ENCODE data around the gene ANXA6.

ANXA6 gene

DNA sequence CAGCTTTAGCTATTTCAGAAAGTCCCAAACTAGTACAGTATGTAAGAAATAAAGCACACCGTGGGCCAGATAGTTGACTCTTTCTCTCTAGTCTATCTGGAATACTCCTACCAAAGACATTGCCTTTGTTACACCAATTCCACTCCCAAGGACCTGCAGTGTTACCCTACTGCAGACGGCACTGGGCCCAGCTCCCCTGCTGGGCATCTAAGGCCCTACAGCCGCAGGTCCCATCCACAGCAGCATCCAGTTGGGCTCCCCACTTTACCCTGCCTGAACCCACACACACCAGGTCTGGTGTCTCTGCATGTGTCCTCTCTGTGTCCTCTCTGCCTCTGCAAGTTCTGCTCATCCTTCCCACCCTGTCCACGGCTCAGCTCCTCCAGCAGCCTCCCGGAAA lies 99.3 kb downstream of the ANXA6 start:
- DNase-seq, result no peak

DNA sequence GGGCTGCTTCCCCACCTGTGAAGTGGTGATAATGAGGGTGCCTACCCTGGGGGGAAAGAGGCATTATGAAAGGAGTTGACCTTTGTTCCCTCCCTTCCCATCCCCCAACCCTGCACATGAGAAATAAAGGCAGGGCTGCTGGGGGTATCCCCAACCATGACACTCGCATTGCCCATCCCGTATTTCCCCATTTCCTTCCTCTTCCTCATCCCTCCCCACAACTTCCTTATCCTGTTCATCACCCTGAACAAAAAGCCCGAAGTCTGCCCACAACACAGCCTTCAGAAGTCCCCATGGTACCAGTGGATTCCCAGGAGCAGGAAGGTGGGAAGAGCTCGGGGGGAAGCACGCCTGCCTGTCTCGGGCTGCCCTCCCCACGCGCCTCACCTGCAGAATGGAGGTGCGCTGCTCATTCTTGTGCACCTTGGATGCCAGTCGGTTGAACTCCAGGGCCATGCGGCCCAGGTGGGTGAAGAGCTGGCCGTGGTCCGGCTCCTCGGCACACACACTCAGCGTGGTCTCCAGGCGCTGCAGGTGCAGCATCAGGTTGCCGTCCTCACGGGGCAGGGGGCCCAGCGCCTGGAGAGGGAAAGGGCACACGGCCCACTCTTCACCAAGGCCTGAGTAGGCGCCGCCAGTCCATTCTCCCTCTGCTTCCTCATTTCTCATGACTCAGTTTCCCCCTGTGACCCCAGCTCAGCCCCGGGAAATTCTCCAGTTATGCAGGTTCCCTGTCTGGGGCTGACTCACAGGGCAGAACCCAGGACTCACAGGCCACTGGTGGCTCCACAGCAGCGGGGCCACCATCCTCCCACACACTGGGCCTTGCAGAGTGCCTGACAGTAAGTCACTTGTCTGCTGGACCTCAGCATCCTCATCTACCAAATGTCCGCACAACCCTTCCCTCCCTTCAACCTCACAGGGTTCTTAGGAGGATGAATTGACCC lies 100.9 kb downstream of the ANXA6 start:
- no peak for DNase-seq

DNA sequence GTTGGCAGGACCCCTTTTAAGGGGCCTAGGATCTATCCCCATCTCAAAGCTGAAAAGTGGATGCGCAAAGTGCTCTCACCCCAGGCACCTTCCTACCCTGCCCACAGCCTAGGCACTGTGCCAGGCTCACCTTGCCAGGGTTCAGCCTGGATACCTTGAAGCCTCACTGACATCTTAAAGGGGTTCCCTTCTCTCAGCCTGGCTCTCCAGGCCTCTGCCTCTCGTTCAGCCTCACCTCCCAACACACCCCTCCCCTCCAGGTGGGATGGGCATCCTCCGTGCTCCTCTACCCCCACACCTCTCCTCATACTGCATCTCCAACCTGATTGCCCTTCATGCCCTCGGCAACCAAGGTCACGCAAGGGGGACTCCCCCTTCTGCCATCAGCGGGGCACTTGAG lies 102.2 kb downstream of the ANXA6 start:
- no peak for DNase-seq

DNA sequence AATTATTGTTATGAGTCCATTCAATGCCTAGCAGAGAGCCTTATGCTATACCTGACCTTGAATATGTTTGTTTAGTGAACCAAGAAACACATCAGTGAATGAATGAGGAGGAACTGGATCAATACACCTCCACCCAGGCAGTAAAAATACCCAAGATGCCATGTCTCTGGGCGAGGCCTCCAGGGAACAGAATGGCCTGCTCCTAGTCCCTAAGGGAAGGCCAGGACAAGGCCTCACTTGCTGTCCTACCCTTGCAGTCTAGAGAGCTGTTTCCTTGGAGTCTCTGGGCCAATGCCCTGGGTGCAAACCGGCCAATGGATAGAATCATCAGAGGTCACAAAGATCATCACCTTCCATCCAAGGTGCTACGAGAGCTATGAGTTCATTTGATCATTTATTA lies 102.9 kb downstream of the ANXA6 start:
- DNase-seq, result no peak

DNA sequence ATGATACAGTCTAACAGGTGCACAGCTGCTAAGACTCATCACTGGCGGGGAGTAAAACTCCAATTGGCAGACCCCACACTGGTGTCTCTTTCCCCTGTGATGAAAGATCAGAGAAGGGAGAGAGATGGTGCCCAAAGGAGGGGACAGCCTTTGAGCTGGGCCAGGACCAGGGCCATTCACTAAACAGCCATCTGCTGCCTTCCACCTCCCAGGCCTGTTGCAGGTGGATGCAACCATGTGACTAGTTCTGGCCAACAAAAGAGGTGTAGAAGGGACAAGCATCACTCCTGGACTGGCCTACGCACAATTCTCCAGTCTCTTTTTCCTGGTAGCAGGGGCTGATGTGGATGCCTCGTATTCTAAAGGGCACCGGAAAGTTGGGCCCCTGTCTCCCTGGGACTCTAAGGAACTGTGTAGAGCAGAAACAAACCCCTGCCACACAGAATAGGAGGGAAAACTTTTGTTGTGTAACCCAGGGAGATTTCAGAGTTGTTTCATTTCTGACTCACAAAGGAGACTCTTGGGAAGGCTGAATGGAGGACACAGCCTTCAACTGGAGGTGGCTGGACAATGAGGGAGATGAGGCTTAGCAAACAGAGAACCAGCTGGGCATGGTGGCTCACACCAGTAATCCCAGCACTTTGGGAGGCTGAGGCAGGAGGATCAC lies 103.7 kb downstream of the ANXA6 start:
- DNase-seq, result no peak

DNA sequence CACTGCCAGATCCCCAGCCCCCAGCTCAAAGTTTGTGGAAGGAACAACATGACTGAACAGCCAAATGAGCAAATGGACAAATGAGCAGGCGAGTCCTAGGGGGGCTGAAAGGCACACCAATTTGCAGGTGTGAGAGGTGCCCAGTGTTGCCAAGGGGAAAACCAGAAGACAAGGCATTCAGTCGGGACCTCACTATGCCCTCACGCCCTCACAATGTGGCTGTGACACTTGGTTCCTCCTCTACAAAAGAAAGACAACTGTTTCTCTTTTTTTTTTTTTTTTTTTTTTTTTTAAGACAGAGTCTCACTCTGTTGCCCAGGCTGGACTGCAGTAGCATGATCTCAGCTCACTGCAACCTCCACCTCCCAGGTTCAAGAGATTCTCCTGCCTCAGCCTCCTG lies 104.7 kb downstream of the ANXA6 start:
- DNase-seq, result no peak

DNA sequence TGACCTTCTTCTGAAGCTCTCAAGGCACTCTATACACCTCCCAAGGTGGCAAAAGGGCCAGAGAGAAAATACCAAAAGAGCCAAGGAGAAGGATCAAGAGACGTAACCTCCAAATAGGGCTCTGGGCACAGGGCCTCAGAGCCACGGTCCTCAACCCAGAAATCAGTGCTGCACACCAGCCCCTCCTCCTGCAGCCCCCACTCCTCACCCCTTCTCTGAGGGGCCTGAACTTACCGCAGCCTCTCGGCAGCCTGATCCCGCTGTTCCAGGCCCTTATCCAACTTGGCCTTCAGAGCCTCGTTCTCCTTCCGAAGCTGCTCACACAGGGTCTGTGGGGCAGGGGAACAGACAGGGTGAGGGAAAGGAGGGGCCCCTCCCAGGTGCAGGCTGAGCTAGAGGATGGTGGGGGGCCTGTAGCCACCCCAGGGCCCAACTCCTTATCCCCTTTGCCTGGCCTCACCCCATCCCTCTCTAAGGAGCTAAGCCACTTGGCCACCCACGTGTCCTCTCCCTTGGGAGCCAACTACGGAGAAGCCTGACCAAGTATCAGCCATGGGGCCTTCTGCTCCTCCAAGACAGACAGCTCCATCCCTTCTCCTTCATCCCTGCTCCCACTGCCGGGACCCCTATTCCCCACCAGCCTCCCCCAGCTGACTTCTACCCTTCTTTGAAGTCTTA lies 105.5 kb downstream of the ANXA6 start:
- DNase-seq, result no peak

DNA sequence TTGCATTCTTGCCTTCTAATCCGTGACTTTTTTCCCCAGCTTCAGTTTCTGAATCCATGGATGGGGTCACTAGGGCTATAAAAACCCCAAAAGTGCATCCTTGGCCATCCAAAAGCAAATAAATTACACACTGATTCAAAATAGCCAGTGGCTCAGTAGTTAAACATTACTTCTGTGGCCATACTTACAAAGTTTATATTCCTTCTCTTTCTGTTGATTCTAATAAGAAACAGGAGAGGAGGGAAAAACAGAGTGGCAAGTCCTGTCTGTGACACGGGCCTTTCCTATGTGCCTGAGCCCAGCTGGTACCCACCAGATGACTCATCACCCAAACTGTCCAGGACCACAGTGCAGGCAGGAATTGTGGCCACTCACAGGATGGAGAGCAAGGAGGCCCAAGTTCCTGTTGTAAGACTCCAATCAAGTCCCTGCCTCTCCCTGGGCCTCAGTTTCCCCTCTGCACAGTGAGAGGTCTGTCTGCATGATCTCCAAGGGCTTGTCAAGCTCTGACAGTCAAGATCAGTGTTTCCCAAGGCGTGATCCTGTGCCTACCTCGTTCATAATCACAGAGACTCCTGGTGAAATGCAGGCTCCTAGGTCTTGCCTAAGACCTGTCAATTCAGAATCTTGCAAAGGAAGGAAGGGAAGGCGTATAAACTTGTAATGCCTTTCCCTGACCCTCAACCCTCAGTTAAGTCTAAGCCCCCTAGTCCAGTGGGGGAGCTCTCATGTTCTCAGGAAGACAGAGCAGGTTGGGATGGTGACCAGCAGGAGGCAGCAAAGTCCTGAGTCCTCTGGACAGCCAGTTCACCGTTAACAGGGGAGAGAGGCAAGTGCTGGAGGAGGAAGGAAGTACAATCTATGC lies 106.3 kb downstream of the ANXA6 start:
- DNase-seq, result peak; percentile 48
